Effector memory CD8-positive, alpha-beta T cell (primary cell): ENCODE data around the gene STX1B.
A peak's percentile ranks its signal among the peaks of the same experiment; 100 is the strongest.

Experiments used
- ATAC-seq: fragments of 150-1000 bp; cut with Tn5 transposase; replicated peaks from 2 replicates; pipeline ENCODE4 v1.10.0; 2021; ENCODE audit warnings: mild to moderate bottlenecking, moderate library complexity
- DNase-seq, 3 experiments: peaks; one replicate each; pipeline ENCODE4 v3.0.0; 2021
- H3K27ac Mint-ChIP-seq, 2 donors: one replicate each; pipeline ENCODE4 v1.8.0; 2022; ENCODE audit warnings: mild to moderate bottlenecking in 2 of 2, mixed read lengths in 2 of 2, moderate library complexity in 2 of 2
- H3K27me3 Mint-ChIP-seq, 2 donors: one replicate each; pipeline ENCODE4 v1.8.0; 2022; ENCODE audit warnings: mixed read lengths in 2 of 2
- H3K36me3 Mint-ChIP-seq: one replicate; pipeline ENCODE4 v1.8.0; 2022; ENCODE audit warnings: mild to moderate bottlenecking, moderate library complexity, mixed read lengths; ENCODE audit not compliant: insufficient read depth
- H3K4me1 Mint-ChIP-seq, 2 donors: one replicate each; pipeline ENCODE4 v1.8.0; 2022; ENCODE audit warnings: low read depth in 2 of 2, mixed read lengths in 2 of 2
- H3K4me3 Mint-ChIP-seq, 2 donors: one replicate each; pipeline ENCODE4 v1.8.0; 2022; ENCODE audit warnings: mild to moderate bottlenecking in 2 of 2, mixed read lengths in 2 of 2, moderate library complexity in 2 of 2
- H3K9me3 Mint-ChIP-seq, 2 donors: one replicate each; pipeline ENCODE4 v1.8.0; 2022; ENCODE audit warnings: mixed read lengths in 2 of 2

STX1B gene

DNA sequence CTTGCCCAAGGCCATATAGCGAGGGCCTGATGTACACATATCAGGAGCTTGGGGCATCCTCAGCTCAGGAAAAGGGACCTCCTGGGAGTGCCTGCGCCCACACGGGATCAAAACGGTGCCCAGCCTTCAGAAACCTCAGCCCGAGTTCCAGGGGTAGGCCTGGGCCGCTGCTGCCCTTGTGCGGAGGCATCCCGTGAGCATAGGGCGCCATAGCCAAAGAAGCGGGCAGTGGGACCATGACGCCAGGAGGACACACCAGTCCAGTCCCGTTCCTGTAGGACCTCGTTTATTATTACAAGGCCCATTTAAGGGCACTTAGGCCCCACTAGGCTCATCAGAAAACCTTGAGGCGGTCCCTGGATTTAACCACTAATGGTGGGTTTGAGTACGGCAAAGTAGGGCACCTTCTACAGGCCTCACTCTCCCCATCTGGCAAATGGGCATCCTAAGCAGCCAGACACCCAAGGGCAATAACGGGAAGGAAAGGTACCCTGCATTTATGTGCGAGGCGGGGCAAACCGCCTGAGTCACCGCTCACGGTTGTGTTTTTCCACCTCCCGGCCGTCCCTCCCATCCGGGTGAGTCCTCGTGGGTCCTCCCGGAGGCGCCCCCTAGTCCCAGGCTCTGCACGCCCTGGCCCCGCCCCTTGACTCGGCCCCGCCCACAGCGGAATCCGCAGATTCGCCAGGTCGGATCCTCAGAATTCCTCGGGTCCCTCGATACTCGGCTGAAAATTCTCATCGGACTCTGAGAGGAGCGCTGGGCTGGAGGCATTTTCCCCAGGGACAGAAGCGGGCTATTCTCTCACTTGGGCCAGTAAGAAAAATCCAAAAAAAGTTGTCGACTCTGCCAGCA, 53.6 kb downstream of the STX1B start:
- Mint-ChIP-seq H3K4me3 (peak overlapping the region; percentile 93 to 95), H3K36me3 (peaks cover 51% of the 10 kb centered on the region), H3K9me3 (no peaks in the 10 kb centered on the region), H3K27ac (peak overlapping the region; percentile 97), H3K27me3 (no peaks in the 10 kb centered on the region), H3K4me1 (peaks cover 26 to 32% of the 10 kb centered on the region in 2 donors)
- ATAC-seq (peak; percentile 55), DNase-seq (peak; percentile 76 to 77 (median 77))

DNA sequence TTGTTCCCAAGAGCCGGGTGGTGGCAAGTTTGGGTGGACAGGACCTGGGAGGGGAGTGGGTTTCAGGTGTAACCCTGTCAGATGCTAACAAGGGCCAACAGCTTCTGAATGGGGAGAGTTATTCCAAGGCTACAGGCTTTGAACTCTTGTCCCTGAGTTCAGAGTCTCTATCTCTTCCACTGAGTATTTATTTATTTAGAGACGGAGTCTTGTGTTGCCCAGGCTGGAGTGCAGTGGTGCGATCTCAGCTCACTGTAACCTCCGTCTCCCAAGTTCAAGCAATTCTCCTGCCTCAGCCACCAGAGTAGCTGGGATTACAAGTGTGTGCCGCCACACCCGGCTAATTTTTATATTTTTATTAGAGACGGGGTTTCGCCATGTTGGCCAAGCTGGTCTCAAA, 55.4 kb downstream of the STX1B start:
- peaks cover 26 to 33% of the 10 kb centered on the region in 2 donors for H3K4me1 Mint-ChIP-seq
- H3K36me3 Mint-ChIP-seq, result peaks cover 33% of the 10 kb centered on the region
- no peak for DNase-seq
- H3K27ac Mint-ChIP-seq, result no peak overlapping the region
- no peaks in the 10 kb centered on the region for H3K9me3 Mint-ChIP-seq
- no peak for ATAC-seq
- no peak overlapping the region for H3K4me3 Mint-ChIP-seq
- no peaks in the 10 kb centered on the region for H3K27me3 Mint-ChIP-seq

DNA sequence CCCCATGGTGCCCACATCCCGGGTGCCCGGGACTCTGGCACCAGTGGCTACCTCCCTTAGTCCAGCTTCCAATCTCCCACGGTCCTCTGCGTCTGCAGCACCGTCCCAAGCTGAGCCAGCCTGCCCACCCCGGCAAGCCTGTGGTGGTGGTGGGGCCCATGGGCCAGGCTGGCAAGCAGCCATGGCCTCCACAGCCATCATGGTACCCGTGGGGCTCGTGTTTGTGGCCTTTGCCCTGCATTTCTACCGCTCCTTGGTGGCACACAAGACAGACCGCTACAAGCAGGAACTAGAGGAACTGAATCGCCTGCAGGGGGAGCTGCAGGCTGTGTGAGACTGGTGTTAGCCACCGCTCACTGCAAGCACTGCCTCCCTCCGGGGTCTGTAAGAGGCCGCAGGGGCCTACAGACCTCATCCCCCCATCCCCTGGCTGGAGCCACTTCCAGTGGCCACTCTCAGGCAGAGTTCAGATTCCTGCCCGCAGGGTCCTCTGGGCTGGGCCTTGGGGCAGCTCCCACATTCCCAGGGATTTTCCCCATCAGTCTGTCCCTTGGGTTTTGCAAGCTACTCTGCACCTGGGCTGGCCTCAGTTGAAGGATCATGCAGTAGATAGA, 56.8 kb downstream of the STX1B start:
- DNase-seq, result peak; percentile 54 to 62 (median 59)
- H3K4me1 Mint-ChIP-seq, result peaks cover 20 to 26% of the 10 kb centered on the region in 2 donors
- peaks cover 21% of the 10 kb centered on the region for H3K36me3 Mint-ChIP-seq
- H3K4me3 Mint-ChIP-seq, result no peak overlapping the region
- peak overlapping the region in 1 of 2 donors; percentile 84 for H3K27ac Mint-ChIP-seq
- no peaks in the 10 kb centered on the region for H3K27me3 Mint-ChIP-seq
- no peaks in the 10 kb centered on the region for H3K9me3 Mint-ChIP-seq
- peak; percentile 19 for ATAC-seq

DNA sequence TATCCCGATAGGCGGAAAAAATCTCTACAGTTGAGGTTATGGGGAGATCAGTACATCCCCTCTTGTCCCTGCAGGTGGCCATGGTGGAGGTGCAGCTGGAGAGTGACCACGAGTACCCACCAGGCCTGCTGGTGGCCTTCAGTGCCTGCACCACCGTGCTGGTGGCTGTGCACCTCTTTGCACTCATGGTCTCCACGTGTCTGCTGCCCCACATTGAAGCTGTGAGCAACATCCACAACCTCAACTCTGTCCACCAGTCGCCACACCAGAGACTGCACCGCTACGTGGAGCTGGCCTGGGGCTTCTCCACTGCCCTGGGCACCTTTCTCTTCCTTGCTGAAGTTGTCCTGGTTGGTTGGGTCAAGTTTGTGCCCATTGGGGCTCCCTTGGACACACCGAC, 57.3 kb downstream of the STX1B start:
- ATAC-seq (no peak), DNase-seq (no peak)
- H3K36me3 Mint-ChIP-seq, result peaks cover 18% of the 10 kb centered on the region

DNA sequence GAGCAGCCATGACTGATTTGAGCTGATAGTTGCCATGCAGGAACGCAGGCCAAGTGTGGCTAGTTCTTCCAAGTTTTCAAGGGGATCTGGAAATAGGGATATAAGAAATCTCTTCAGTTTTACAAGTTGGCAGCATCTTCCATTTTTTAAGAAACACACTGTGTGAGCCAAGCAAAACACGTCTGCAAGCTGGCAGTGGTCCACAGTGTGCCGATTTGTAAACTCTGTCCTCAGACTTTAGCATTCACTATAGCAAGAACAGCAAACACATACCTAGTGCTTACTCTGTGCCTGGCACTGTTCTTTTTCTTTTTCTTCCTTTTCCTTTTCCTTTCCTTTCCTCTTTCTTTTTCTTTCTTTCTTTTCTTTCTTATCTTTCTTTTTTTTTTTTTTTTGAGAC, 58.7 kb downstream of the STX1B start:
- ATAC-seq, result no peak
- H3K36me3 Mint-ChIP-seq, result peaks cover 9% of the 10 kb centered on the region
- peaks cover 16 to 21% of the 10 kb centered on the region in 2 donors for H3K4me1 Mint-ChIP-seq
- no peaks in the 10 kb centered on the region for H3K27me3 Mint-ChIP-seq
- H3K9me3 Mint-ChIP-seq, result no peaks in the 10 kb centered on the region
- DNase-seq, result no peak
- no peak overlapping the region for H3K27ac Mint-ChIP-seq
- peak overlapping the region in 1 of 2 donors; percentile 35 for H3K4me3 Mint-ChIP-seq

More for the DNA sequence above, 57.3 kb downstream of the STX1B start:
- Mint-ChIP-seq H3K4me3 (no peak overlapping the region), H3K9me3 (no peaks in the 10 kb centered on the region), H3K27ac (peak overlapping the region in 1 of 2 donors; percentile 84), H3K27me3 (no peaks in the 10 kb centered on the region), H3K4me1 (peaks cover 16 to 21% of the 10 kb centered on the region in 2 donors)

DNA sequence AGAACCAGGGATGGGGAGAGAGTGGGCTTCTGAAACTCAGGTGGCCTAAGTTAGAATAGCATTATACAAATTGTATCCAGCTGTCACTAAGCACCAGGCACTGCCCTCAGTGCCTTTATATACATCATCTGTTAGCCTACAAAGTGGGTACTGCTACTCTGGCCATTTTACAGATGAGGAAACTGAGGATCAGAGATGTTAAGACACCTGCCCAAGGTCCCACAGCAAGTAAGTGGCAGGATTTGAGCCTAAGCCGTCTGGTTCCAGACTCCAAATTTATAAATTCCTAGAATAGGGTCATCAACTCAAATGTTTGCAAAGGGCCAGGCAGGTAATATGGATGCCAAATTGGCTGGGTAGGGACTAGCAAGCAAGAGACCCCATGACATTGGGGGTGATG, 59.2 kb downstream of the STX1B start:
- Mint-ChIP-seq H3K27me3 (no peaks in the 10 kb centered on the region), H3K36me3 (peaks cover 5% of the 10 kb centered on the region), H3K27ac (peak overlapping the region in 1 of 2 donors; percentile 77), H3K4me1 (peaks cover 16 to 21% of the 10 kb centered on the region in 2 donors), H3K9me3 (no peaks in the 10 kb centered on the region), H3K4me3 (peak overlapping the region in 1 of 2 donors; percentile 25)
- DNase-seq (no peak), ATAC-seq (no peak)

DNA sequence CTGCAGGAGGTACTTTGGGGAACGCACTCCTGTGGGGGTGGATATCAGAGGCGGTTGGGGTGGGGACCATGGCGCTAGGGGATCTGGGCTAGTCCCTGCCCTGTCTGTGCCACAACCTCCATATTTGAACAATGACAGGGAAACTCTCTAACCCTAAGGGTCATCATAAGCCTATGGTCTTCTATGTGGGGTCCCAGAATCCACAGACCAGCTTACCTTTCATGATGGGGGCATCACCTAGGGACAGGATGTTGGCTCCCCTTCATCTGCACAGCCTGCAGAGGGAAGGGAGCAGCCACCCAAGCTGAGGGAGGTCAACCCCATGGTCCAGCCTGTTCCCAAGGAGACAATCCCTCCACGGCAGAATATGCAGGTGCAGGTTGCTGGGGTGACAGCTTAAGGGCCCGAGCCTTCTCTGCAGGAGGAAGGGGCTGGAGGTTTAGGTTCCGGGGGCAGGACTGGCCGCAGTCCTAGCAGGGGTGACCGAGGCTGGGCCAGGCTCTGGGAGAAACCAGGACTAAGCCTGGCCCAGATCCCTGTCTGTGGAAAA, 59.8 kb downstream of the STX1B start:
- Mint-ChIP-seq H3K27ac (peak overlapping the region; percentile 77 to 90), H3K9me3 (no peaks in the 10 kb centered on the region)

DNA sequence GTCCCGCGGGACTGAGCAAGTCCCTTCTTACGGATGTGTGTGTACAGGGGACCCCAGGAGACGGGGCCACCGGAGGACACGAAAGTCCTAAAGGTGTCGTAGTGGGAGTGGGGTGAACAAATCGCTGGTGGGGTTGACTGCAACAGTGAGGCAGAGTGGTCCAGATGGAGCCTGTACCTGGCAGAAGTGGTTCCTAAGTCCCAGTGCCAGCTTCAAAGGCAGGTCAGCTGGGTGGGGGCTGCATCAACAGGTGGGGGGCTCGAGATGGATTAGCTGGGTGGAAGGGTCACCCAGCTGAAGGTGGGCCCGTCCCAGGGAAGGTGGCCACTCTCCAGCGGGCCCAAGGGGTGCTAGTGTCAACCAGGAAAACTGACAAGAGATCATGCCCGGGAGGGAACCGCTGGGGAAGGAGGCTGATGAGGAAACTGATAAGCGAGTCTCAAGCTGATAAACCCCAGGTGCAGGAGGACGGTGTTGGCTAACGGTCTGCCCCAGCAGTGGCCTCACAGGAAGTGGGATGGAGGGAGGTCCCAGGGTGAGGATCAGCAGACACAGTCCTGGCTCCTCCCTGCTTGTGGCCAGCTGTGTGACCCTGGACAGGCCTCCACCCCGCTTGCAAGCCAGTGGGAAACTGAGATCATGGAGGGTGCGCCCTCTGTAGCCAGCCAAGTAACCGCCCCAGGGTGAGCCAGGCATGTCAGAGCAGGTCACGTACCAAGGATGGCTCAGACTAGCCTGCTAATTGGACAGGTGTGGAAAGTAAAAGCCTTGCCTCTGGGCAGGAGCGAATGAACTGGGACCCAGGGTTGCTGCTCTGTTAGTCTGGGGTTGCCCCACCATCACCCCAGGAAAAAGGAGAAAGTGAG, 60.6 kb downstream of the STX1B start:
- Mint-ChIP-seq H3K27me3 (no peaks in the 10 kb centered on the region), H3K36me3 (no peaks in the 10 kb centered on the region), H3K9me3 (no peaks in the 10 kb centered on the region), H3K27ac (peak overlapping the region; percentile 77 to 90), H3K4me1 (peaks cover 16 to 21% of the 10 kb centered on the region in 2 donors), H3K4me3 (peak overlapping the region; percentile 91 to 93)
- no peak for DNase-seq
- peak; percentile 30 for ATAC-seq

More for the DNA sequence above, 59.8 kb downstream of the STX1B start:
- ATAC-seq, result no peak
- DNase-seq, result no peak
- Mint-ChIP-seq H3K4me3 (peak overlapping the region; percentile 91 to 93), H3K27me3 (no peaks in the 10 kb centered on the region), H3K36me3 (peaks cover 2% of the 10 kb centered on the region), H3K4me1 (peaks cover 16 to 21% of the 10 kb centered on the region in 2 donors)

DNA sequence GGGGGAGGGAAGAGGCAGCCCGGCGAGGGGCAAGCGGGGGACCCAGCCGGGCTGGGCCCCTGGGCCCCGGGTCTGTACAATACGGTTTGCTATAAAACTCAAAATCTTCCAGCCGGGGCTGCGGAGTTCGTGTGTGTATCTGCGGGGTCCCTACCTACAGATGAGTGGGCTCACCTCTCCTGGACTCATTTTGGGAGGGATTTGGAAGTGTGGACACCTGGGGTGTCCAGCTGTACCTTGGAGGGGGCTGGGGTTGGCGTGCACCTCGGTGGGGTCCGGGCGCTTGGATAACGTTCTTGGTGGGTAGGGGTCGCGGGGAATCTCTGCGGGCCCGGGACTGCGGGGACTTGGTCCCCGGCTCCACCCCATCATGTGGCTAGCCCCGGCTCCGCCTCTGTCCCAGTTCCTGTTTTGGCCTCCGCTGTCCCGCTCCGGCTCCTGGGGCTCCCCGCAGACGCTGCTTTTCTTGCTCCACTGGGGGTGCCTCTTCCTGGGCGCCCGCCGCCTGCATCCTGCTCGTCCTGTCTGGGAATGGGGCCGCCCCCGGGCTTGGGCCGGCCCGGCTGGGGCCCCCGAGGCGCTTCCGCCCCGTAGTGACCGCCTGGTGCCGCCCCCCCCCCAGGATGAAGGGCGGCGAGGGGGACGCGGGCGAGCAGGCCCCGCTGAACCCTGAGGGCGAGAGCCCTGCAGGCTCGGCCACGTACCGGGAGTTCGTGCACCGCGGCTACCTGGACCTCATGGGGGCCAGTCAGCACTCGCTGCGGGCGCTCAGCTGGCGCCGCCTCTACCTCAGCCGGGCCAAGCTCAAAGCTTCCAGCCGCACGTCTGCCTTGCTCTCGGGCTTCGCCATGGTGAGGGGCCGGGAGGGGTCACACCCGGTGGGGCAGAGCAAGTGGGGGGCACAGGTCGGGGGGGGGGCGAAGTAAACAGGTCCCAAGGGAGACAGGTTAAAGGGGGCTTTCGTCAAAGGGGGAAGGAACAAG, 61.5 kb downstream of the STX1B start, which contains the start of gene ORAI3:
Gene ORAI3, plus strand, starts transcription at position 402 of the 983 bp plus-strand sequence. Its CDS starts 222 bp downstream, at position 624.
- H3K27ac Mint-ChIP-seq, result peak within 1 kb of the TSS; percentile 77 to 90
- peak within 1 kb of the TSS; percentile 91 to 93 for H3K4me3 Mint-ChIP-seq
- no peaks in the 10 kb centered on the region for H3K27me3 Mint-ChIP-seq
- no peaks in the 10 kb centered on the region for H3K36me3 Mint-ChIP-seq
- no peaks in the 10 kb centered on the region for H3K9me3 Mint-ChIP-seq
- DNase-seq (peak in 1 of 3 experiments; percentile 26), ATAC-seq (peak; percentile 57)
- H3K4me1 Mint-ChIP-seq, result peaks cover 16 to 19% of the 10 kb centered on the region in 2 donors

DNA sequence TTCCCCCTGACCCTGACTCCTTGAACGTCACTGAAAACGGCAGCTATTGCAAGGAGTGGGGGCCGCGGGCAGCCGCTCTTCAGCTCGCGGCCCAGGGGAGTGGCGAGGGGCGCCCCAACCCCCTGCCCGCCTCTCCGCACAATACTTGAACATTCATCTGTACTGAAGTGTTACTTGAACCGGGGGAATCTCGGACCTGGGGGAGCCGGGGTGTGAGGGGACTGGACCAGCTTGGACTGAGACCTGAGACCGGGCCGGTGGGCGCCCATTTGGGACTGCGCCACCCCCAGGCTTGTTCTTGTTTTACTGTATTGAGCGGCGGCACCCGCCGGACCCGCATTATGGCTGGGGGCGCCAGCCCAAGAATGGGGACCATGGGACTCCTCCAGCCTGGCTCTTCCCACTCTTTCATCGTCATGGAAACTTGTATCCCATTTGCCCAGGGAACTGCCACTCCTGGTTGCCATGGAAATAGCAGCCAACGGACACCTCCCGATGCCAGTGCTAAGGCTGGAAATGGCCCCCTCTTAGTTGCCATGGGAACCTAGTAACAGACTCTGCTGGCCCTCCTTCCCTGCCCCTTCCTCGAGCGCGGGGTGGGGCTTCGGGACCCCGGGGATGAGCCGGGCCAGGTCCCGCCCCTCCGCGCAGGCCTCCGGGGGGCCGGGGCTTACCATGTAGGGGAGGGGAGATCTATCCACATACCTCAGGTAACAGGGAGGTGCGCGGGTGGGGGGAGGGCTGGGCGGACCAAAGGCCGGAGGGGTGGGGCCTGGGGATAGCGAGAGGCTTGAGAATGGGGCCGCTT, 62.4 kb downstream of the STX1B start:
- Mint-ChIP-seq H3K27me3 (no peaks in the 10 kb centered on the region), H3K27ac (peak overlapping the region in 1 of 2 donors; percentile 38), H3K36me3 (no peaks in the 10 kb centered on the region), H3K4me3 (peak overlapping the region; percentile 91 to 93), H3K9me3 (no peaks in the 10 kb centered on the region), H3K4me1 (peaks cover 12% of the 10 kb centered on the region in 2 donors)
- no peak for ATAC-seq
- DNase-seq, result no peak

DNA sequence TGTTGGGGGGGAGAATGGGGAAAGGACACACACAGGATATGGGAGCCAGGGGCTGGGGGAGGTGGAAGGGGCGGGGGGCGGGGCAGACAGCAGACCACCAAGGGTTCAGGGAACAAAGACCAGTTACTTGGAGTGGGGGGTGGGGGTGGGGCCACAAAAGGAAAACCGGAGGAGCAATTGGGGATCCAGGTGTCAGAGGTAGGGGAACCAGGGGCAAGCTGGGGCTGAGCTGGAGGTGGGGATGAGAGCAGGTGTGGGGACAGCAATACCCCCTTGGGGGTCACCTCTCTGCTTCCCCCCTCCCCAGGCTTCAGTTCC, 62.9 kb downstream of the STX1B start:
- Mint-ChIP-seq H3K27me3 (no peaks in the 10 kb centered on the region), H3K4me1 (peaks cover 13 to 15% of the 10 kb centered on the region in 2 donors), H3K36me3 (no peaks in the 10 kb centered on the region), H3K27ac (no peak overlapping the region), H3K9me3 (no peaks in the 10 kb centered on the region), H3K4me3 (no peak overlapping the region)
- ATAC-seq (no peak), DNase-seq (no peak)
